ENCODE results near the gene MRPL30.
"Not testable (repeated sequence)": the region's sequence is repeated elsewhere in the genome, so short reads cannot be mapped to it uniquely, and the experiment has no call there.

Gene MRPL30

DNA sequence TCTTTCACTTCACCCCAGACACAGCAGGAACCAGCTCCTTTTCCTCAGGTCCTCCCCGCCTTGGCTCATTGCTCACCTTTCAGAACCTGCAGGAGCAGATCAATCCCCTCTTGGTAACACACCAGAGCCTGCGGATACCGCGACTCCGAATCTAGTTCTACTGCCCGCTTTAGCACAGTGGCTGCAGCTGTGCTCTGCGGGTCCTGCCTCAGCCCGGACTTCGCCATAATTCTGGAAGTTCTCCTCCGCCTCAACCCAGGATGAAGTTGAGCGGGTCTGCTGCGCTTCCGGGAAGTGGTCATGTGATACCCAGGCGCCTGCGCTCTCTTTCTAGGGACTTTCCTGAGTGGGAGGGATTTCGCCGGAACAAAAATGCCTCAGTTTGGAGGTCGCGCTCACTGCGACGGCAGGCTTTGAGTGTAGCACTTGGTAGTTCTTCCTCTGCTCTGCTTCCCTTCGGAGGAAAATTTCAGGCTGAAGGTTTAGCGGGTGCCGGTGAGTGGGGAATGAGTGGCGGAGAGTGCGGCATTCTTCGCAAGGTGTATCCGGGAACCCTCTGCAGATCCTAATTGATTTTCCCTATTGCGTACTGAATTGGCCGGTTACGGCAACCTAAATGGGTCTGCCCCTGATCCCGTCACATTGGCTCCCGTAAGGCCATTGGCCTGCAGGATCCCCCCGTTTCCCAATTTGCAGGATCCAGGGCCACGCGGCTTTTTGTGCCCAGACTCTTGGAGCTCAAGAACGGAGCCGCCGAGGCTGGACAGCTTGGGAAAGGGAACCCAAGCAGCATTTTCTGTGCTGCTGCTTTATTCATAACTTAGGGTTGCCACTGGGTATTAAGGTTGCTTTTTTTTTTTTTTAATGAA, at the start of gene MRPL30, which contains the start of gene MITD1:
Gene MRPL30 (plus strand): TSS at position 430 of the 869 bp plus-strand sequence. CDS start 5,020 bp downstream, outside the sequence.
Gene MITD1 (minus strand): TSS at position 304 of the 869 bp plus-strand sequence. CDS start 77 bp downstream, at position 227.
- peak; percentile 73 to 78 for DNase-seq (ENCODE audit: low read depth in 2 of 2)

DNA sequence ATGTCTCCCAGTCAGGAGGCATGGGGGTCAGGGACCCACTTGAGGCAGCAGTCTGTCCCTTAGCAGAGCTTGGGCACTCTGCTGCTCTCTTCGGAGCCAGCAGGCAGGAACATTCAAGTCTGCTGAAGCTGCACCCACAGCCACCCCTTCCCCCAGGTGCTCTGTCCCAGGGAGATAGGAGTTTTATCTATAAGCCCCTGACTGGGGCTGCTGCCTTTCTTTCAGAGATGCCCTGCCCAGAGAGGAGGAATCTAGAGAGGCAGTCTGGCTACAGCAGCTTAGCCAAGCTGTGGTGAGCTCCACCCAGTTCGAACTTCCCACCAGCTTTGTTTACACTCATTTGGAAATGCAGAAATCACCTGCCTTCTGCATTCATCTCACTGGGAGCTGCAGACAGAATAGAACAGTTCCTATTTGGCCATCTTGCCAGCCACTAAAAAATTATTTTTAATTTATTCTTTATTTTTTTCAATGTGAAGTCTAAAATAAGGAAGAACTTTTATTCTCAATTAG, 45.9 kb upstream of the MRPL30 start:
- not testable (repeated sequence) for DNase-seq (ENCODE audit: low read depth in 2 of 2)

DNA sequence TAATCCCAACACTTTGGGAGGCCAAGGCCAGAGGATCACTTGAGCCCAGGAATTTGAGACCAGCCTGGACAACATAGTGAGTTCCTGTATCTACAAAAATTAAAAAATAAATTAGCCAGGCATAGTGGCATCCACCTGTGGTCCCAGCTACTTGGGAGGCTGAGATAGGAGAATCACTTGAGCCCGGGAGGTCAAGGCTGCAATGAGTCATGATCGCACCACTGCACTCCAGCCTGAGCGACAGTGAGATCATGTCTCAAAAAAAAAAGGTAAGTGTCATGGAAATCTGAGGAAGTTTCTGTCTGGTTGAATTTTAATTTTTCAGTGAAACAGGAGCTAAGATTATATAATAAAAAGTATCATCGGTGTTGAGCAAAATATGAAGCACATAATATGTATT, 42.0 kb upstream of the MRPL30 start:
- no peak for DNase-seq (ENCODE audit: low read depth in 2 of 2)

DNA sequence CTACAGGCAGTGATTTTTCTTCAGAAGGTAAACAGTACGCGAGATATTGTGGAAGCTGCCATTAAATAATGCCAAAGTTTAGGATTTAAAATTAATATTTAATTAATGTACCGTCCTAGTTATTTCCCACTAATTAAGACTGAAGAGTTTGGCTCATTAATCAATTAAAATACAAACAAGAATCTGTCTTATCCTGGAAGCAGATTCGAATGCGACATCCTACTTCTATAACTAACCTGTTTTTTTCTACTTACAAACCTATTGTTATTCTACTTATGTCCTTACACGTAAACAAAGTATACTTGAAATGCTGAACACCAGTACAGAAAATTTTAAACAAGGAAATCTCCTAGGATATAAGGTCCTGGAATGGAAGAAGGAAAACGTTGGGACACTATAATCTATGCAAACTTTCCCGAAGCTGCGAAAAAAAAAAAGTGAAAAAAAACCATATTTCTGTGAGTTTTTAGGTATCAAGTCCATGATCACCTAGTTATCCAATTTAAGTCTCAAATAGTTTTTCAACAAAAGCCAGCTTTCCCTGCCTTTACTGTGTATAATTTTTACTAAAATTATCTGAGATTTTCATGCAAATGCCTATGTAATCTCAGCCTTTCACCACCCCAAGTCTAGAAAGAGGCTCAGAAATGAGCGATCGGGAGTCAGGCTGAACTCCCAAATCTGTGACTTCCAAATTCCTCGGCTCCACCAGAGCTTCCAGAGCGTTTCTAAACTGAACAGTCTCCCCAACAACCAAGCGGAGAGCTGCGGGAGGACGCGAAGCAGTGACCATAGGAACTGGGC, 40.7 kb upstream of the MRPL30 start:
- no peak for DNase-seq (ENCODE audit: low read depth in 2 of 2)

DNA sequence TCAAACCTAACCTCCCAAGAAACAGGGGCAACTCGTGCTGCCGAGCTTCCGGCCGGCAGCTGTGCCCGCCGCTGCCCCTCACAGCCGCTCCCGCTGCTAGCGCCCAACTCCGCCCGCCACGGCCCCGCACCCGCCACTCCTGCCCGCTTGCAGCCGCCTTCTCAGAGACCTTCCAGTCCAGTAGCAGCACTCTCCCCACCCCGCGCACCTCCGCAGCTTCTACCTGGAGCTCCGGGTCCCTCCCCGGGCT, 40.2 kb upstream of the MRPL30 start:
- DNase-seq (ENCODE audit: low read depth in 2 of 2) = no peak

DNA sequence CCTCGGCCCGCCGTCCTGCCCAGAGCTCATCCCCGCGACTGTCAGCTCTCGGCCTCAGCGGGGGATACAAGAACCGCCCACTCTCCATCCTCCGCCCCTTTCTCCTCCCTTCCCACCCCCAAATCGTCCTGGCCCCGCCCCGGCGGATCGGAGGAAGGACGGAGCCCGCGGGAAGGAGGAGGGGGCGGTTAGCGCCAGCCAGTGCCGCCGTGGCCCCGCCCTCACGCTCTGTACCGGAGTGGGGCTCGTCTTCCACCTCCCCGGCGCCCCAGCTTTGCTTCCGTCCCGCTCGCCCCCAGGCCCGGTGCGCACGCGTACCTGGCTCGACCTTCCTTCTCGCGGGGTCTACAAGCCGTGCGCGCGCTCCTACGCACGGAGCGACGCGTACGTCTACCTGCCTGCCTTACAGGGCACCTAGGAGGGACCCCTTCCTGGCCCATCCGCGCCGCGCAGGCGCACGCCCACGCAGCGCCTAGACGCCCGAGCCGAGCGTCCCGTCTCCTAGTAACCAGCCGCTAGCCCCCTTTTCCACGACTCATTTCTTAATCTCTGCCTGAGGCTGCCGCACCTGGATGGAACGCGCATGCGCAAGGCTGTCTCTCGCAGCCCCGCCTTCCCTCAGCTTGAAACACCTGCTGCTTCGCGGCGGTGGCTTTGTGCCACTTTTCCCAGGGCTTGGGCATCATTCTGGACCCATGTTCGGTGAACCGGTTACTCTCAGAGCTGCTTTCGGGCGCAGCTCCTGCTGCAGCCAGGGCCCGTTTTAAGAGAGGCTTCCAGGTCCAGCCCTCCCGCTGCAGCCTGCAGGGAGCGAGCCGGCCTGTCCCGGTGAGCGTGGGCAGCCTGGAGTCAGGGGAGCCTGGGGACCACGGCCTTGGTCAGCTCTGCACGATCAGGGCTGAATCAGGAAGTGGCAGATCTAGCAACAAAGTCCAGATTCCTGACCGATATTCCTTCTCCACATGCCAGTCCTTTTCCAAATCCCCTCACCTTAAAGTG, 39.6 kb upstream of the MRPL30 start, which contains the start of gene C2orf15:
Gene C2orf15 (plus strand): TSS at position 598 of the 999 bp plus-strand sequence. CDS start 8,852 bp downstream, outside the sequence.
- DNase-seq (ENCODE audit: low read depth in 2 of 2) = peak; percentile 96 to 97

DNA sequence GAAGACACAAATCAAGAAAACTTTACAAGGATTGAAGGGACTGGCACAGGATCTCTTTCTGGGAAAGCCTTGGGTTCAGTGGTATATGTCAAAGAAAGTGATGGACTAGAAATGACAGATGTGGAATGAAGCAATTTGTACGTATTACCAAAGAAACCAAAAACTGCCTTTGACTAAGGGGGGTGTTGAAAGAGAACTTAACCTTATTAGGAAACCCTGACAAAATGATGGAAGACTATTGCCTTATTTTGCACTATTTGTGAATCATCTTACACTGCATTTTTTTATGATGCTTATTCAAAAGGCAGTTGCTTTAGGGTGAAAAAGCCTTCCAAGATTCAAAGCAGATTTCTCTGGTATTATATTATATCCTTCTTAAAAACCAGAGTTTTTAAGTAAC, 30.3 kb upstream of the MRPL30 start:
- DNase-seq (ENCODE audit: low read depth in 2 of 2) = no peak

DNA sequence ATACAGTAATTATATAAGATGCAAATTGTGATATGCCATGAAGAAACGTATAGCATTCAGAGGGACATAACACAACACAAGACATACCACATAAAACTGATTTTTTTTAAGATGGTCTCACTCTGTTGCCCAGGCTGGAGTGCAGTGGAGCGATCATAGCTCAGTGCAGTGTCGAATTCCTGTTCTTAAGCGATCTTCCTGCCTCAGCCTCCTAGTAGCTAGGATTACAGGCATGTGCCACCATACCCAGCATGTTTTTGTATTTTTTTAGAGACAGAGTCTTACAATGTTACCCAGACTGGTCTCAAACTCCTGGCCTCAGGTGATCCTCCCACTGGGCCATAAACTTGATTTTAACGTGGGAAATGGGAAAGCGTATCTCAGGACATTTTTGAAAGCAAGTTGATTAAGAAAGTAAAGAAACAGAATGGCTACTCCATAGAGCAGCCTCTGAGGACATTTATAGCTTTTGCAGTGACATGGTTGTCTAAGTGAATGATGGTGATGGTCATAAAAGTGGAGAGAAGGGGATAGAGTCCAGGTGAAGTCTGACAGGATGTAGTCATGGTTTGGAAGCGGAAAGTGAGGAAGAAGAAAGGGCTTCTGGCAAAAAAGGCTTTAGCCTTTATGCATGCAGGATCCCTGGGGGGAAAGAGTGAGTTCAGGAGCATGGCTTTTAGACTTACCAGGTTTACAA, 28.6 kb upstream of the MRPL30 start:
- no peak for DNase-seq (ENCODE audit: low read depth in 2 of 2)

DNA sequence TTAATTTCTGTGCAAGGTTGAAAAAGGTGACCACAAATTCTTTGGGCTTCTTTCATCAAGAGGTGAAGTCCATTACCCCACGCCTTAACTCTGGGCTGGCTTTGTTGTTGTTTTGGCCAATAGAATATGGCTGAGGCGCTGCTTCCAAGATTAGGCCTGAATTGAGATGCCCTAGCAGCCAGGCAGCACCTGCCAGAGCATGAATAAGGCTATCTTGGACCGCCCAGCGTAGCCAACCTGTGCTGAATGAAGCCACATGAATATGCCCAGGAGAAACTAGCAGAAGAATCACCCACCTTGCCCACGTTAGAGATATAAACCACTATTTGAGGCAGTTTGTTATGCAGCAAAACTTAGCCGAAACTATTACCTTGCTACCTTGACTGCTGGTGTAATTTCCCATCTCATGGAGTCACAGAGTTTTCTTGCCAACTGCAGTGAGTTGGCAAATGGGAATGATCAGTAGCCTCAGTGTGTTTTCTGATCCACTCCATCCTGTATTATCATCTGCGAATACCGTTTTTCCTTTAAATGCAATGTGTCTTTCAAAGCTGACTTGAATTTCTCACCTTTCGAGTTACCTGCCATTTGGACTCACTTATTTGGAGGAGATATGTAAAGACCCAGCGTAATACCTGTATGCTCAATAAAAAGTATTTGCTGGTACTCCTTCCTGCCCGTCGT, 26.9 kb upstream of the MRPL30 start:
- DNase-seq (ENCODE audit: low read depth in 2 of 2) = no peak

DNA sequence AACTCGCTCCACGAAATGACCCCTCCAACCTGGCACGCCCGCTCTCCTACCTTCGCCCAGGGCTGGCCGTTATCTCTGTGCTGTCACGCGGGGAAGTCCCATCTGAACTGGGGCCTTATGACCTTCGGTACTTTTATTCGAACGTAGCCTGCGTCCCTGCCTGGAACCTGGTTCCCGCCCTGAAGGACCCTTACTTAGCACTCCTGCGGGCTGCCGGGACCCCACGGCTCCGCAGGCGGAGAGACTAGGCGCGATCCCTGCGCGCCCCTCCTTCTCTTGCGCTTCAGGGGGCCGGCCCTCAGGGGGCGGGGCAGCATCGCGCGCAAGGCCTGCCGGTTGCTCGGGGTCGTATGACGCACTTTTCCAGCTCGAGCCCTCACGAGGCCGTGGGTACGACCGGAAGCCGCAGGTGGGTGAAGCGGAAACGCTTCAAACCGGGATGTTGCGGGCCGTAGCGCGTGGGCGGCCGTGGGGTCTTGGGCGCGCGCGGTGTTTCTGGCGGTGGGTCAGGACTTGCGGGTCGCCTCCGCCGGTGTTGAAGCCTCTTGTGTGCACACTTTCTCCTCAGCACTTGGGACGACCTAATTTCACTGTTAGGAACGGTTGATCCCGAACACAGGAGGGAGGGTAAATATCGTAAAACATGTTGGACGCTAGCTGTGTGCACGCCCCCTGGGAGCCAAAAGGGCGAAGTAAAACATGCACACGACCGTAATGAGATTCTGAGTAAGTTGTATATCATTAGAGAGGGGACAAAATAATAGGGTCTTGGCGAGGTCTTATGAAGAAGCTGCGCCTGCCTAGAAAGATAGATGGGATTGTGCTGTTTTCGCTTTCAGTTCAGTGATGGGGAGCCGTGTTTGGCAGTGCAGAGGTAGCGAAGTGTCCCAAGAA, 26.1 kb upstream of the MRPL30 start, which contains the start of the genes LIPT1 and TSGA10:
Gene LIPT1 (plus strand): TSS at position 325 of the 894 bp plus-strand sequence. CDS start 6,991 bp downstream, outside the sequence.
Gene TSGA10 (minus strand): TSS at position 300 of the 894 bp plus-strand sequence. CDS start 45,503 bp downstream, outside the sequence.
- peak; percentile 86 to 87 for DNase-seq (ENCODE audit: low read depth in 2 of 2)

DNA sequence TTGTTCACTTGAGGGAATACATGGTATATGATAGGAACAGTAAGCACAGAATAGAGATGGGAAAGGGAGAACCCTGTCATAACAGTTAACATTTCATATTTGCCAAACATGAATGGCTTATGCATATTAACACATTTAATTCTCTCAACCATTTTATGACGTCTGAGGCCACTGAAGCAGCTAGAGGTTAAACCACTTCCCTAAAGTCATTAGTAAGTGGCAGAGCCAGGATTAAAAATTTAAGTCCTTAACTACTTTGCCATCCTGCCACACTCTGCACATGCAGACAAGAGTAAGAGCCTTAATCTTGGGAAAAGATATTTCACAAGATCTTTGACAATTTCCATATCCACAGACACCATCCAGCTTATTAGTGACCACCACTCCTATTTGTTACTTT, 24.1 kb upstream of the MRPL30 start:
- DNase-seq (ENCODE audit: low read depth in 2 of 2) = no peak

DNA sequence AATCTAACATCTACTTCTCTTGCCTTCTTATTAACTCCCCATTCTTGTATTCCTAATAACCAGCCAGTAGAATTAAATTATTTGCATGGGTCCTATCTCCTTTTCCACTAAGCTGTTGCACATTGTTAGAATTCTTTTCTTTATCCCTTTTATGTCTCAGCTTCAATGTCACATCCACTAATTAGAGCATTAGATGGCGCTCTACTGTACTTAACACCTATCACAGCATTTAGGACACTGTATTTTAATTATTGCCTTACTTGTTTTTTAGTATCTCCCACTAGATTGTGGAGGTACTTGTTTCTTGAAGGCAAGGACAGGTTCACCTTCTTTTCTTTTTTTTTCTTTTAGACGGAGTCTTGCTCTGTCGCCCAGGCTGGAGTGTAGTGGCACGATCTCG, 22.4 kb upstream of the MRPL30 start:
- DNase-seq (ENCODE audit: low read depth in 2 of 2) = no peak

DNA sequence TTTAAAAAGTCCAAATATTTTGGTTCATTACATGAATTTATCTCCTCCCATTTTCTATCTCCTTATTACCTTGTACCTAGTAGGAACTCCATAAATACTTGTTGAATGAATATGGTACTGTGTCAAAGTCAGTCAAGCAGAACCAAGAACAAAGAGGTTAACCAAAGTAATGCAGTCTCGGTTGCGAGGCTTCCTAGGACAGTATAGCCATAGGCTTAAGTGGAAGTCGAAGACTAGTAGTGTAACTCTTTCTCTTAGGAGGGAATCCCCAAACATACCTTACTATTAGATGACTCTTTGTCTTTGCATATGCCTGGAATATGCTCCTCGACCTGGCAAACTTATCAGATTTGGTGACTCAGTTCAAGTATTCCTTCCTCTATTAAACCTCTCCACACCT, 21.4 kb upstream of the MRPL30 start:
- DNase-seq (ENCODE audit: low read depth in 2 of 2) = no peak

DNA sequence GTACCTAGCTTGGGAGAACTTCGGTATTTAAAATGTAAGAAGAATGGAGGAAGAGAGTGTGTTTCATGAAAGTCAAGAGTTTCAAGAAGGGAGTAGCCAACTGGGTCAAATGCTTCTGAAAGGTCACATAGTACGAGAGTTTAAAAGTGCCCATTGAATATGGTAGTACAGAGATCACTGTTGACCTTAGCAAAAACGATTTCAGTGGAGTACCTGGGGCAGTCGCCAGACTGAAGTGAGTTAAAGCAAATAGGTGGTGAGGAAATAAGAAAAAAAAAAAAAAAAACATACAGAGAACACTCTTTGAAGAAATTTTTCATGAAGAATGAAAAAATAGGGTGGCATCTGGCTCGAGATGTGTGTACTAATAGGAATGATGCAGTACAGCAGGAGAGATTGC, 14.8 kb upstream of the MRPL30 start:
- DNase-seq (ENCODE audit: low read depth in 2 of 2) = no peak

DNA sequence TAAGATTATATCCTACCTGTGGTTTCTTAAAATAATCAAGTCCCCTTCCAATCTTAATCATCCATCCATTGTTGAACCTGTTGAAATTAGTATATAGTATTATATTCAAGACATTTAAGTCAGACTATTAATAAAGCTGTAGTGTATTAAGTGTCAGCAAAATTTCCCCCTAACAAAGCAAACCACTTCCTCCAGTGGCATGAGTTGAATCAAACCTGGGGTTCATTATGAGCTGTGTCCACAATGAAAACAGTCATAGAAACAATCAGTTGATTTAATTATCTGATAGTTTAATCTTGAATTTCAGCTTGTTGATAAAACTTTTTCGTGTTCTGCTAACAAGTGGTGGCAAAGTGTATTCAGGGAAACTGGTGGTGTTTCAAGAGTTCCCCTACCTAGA, 11.4 kb upstream of the MRPL30 start:
- DNase-seq (ENCODE audit: low read depth in 2 of 2) = no peak

DNA sequence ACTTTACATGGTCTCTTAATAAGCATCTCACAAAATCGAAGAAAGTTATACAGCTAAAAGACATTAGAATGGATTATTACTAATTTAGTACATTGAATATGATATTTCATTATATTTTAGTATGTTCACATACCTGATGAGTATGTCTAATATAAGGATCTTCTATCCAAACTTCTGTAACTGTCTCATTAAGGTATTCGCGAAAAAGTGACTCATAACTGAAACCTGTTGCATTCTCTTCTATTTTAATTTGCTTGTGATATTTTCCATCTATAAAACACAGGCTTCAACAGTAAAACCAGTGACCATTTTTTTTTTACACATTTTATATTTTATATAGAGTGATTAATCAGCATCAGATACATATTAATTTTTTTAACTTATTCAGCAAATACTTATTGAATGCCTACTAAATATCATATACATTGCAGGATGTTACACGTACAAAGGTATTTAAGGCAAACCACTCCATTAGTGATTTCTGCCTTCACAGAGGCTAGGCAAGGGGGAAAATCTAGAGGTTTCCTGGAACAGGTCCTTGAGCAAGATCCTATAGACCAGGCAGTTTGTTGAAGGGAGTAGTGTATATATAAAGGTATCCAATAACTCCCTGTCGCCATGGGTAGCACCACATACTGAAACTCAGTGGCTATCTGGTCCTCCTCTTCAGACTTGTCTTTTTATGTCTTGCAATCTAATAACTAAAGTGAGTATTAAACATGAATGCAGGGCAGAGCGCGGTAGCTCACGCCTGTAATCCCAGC, 9.4 kb upstream of the MRPL30 start:
- DNase-seq (ENCODE audit: low read depth in 2 of 2) = no peak

DNA sequence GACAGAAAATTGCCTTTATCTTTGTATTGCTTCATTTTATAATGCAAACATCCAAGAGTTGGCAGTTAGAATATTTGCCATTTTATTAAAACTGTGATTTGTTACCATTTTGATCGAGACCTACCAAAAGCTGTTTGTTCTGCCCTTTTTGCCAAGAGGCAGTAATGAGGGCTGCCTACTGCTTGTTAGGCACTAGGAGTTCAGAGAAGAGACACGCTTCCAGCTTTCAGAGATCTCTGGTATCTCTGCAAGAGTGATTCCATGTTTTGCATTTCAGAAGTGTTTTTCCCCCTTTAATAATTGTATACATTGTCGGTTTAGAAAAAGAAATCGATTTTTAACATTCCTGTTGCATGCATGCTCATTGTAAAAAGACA, 628 bp downstream of the MRPL30 start:
- DNase-seq (ENCODE audit: low read depth in 2 of 2) = no peak

DNA sequence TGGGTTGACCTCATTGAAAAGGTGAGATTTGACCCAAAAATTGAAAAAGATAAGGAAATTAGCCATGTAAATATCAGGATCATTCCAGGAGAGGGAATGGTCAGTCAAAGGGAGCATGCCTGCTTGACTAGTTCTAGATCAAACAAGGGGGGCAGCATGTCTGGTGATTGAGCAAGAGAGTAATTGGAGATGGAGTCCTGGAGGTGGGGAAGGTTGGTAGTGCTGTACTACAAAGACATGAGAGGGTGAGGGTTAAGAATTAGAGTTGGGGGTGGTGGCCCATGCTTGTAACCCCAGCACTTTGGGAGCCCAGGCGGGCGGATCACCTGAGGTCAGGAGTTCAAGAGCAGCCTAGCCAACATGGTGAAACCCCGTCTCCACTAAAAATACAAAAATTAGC, 2.0 kb downstream of the MRPL30 start:
- DNase-seq (ENCODE audit: low read depth in 2 of 2) = no peak
